H9 (cell line): ENCODE measurements around the gene TARP.
A peak's percentile ranks its signal among the peaks of the same experiment; 100 is the strongest.

Experiments used
- DNase-seq: peaks from one replicate; pipeline ENCODE4 v3.0.0-alpha.2; 2017
- H2AFZ ChIP-seq: one replicate; pipeline ENCODE4 v1.6.1; 2013; ENCODE audit warnings: mild to moderate bottlenecking, low read length, control low read depth, moderate library complexity
- H2AK5ac ChIP-seq: 2 replicates; pipeline ENCODE4 v1.6.1; 2013; ENCODE audit warnings: low read length, control low read depth, mixed read lengths; ENCODE audit not compliant: insufficient read length
- H2BK120ac ChIP-seq: one replicate; pipeline ENCODE4 v1.6.1; 2013; ENCODE audit warnings: low read depth, mild to moderate bottlenecking, low read length, control low read depth, inconsistent platforms; ENCODE audit not compliant: poor library complexity, severe bottlenecking
- H2BK12ac ChIP-seq: 2 replicates; pipeline ENCODE4 v1.6.1; 2013; ENCODE audit warnings: low read length, control low read depth, mixed read lengths, low read depth; ENCODE audit not compliant: insufficient read length
- H2BK15ac ChIP-seq: 2 replicates; pipeline ENCODE4 v1.6.1; 2013; ENCODE audit warnings: low read depth, low read length, control low read depth
- H2BK20ac ChIP-seq: one replicate; pipeline ENCODE4 v1.6.1; 2013; ENCODE audit warnings: low read depth, mild to moderate bottlenecking, low read length, control low read depth, inconsistent platforms; ENCODE audit not compliant: poor library complexity, severe bottlenecking
- H2BK5ac ChIP-seq: 2 replicates; pipeline ENCODE4 v1.6.1; 2013; ENCODE audit warnings: low read length, control low read depth, mixed read lengths; ENCODE audit not compliant: insufficient read length
- H3K14ac ChIP-seq: 2 replicates; pipeline ENCODE4 v1.6.1; 2013; ENCODE audit warnings: low read length, control low read depth; ENCODE audit not compliant: insufficient read depth
- H3K18ac ChIP-seq: 2 replicates; pipeline ENCODE4 v1.6.1; 2013; ENCODE audit warnings: low read depth, mild to moderate bottlenecking, mixed read lengths, low read length, control low read depth; ENCODE audit not compliant: insufficient read length
- H3K23ac ChIP-seq: 2 replicates; pipeline ENCODE4 v1.6.1; 2013; ENCODE audit warnings: low read length, control low read depth, mixed read lengths, low read depth; ENCODE audit not compliant: insufficient read length
- H3K23me2 ChIP-seq: 2 replicates; pipeline ENCODE4 v1.6.1; 2013; ENCODE audit warnings: low read depth, mild to moderate bottlenecking, mixed read lengths, low read length, control low read depth; ENCODE audit not compliant: insufficient read length, poor library complexity, severe bottlenecking
- H3K27ac ChIP-seq: 2 replicates; pipeline ENCODE4 v1.5.1; 2013; ENCODE audit warnings: low read length, control low read depth, mixed read lengths, low read depth; ENCODE audit not compliant: insufficient read length
- H3K27me3 ChIP-seq: 2 replicates; pipeline ENCODE4 v1.6.1; 2013; ENCODE audit warnings: low read length, control low read depth, inconsistent platforms; ENCODE audit not compliant: insufficient read depth
- H3K4ac ChIP-seq: 2 replicates; pipeline ENCODE4 v1.6.1; 2013; ENCODE audit warnings: low read depth, mild to moderate bottlenecking, control low read depth, inconsistent platforms, low read length, moderate library complexity
- H3K4me1 ChIP-seq: 2 replicates; pipeline ENCODE4 v1.6.1; 2013; ENCODE audit warnings: low read length, control low read depth, inconsistent platforms; ENCODE audit not compliant: insufficient read depth
- H3K4me2 ChIP-seq: 2 replicates; pipeline ENCODE4 v1.6.1; 2013; ENCODE audit warnings: low read length, control low read depth, mixed read lengths; ENCODE audit not compliant: insufficient read length, insufficient read depth
- H3K56ac ChIP-seq: 2 replicates; pipeline ENCODE4 v1.6.1; 2013; ENCODE audit warnings: low read depth, mild to moderate bottlenecking, mixed read lengths, low read length, control low read depth; ENCODE audit not compliant: insufficient read length
- H3K79me1 ChIP-seq: 2 replicates; pipeline ENCODE4 v1.6.1; 2013; ENCODE audit warnings: low read depth, mild to moderate bottlenecking, moderate library complexity, low read length, control low read depth, inconsistent platforms; ENCODE audit not compliant: insufficient read depth, poor library complexity, severe bottlenecking
- H3K79me2 ChIP-seq: 2 replicates; pipeline ENCODE4 v1.6.1; 2013; ENCODE audit warnings: low read length, control low read depth, inconsistent platforms; ENCODE audit not compliant: insufficient read depth
- H3K9ac ChIP-seq: 2 replicates; pipeline ENCODE4 v1.6.1; 2013; ENCODE audit warnings: low read length, control low read depth, mixed read lengths; ENCODE audit not compliant: insufficient read length; ENCODE audit errors: extremely low read depth
- H3K9me3 ChIP-seq: one replicate; pipeline ENCODE4 v1.6.1; 2013; ENCODE audit warnings: low read depth, low read length, inconsistent platforms; ENCODE audit not compliant: control insufficient read depth
- H3T11ph ChIP-seq: one replicate; pipeline ENCODE4 v1.6.1; 2013; ENCODE audit warnings: mild to moderate bottlenecking, low read length, control low read depth, inconsistent platforms
- H4K20me1 ChIP-seq: one replicate; pipeline ENCODE4 v1.6.1; 2013; ENCODE audit not compliant: control insufficient read depth, insufficient read length, insufficient read depth
- H4K5ac ChIP-seq: 2 replicates; pipeline ENCODE4 v1.6.1; 2013; ENCODE audit warnings: low read depth, mild to moderate bottlenecking, mixed read lengths, low read length, control low read depth; ENCODE audit not compliant: insufficient read length
- H4K8ac ChIP-seq: replicated peaks from 2 replicates; pipeline ENCODE4 v1.6.1; 2013; ENCODE audit warnings: low read length, control low read depth, mixed read lengths, low read depth; ENCODE audit not compliant: insufficient read length
- H4K91ac ChIP-seq: 2 replicates; pipeline ENCODE4 v1.6.1; 2013; ENCODE audit warnings: low read depth, mild to moderate bottlenecking, moderate library complexity, mixed read lengths, low read length, control low read depth; ENCODE audit not compliant: insufficient read length
- H3K27ac Mint-ChIP-seq, 3 experiments: 2 replicates in 2 of 3; 3 replicates in 1 of 3; pipeline ENCODE4 v1.8.0; 2020 to 2021; ENCODE audit warnings: mixed read lengths in 3 of 3, mild to moderate bottlenecking in 1 of 3, moderate library complexity in 1 of 3
- H3K27me3 Mint-ChIP-seq: 2 replicates; pipeline ENCODE4 v1.8.0; 2021; ENCODE audit warnings: low read depth, mild to moderate bottlenecking, moderate library complexity, mixed read lengths
- H3K36me3 Mint-ChIP-seq, 3 experiments: 2 replicates in 2 of 3; 3 replicates in 1 of 3; pipeline ENCODE4 v1.8.0; 2020 to 2021; ENCODE audit warnings: low read depth in 3 of 3, mixed read lengths in 3 of 3; ENCODE audit not compliant: insufficient read depth in 1 of 3
- H3K4me1 Mint-ChIP-seq, 2 experiments: 2 replicates each; pipeline ENCODE4 v1.8.0; 2020; ENCODE audit warnings: mixed read lengths in 2 of 2
- H3K4me3 Mint-ChIP-seq, 2 experiments: 2 replicates in 1 of 2; 3 replicates in 1 of 2; pipeline ENCODE4 v1.8.0; 2020 to 2021; ENCODE audit warnings: mild to moderate bottlenecking in 2 of 2, mixed read lengths in 2 of 2, moderate library complexity in 1 of 2
- H3K9me3 Mint-ChIP-seq, 2 experiments: 2 replicates in 1 of 2; 3 replicates in 1 of 2; pipeline ENCODE4 v1.8.0; 2020; ENCODE audit warnings: mild to moderate bottlenecking in 2 of 2, mixed read lengths in 2 of 2, moderate library complexity in 1 of 2
- WGBS: extraction: QIAGEN DNeasy Blood & Tissue Kit; methylation state at CpG from one replicate; pipeline ENCODE4 v1.1.7; 2013; ENCODE audit warnings: missing lambda C conversion rate, low lambda C conversion rate, mixed read lengths; ENCODE audit not compliant: insufficient read length; ENCODE audit errors: extremely low coverage; 5-methylcytosine and 5-hydroxymethylcytosine counted together
- TF ChIP-seq, protein P1 (sequence below): fragments of 200-600 bp; sonication (generic); conservative IDR thresholded peaks from 3 replicates; pipeline ENCODE4 v1.8.0; 2021; ENCODE audit warnings: antibody characterized with exemption, mild to moderate bottlenecking

The TARP gene

DNA sequence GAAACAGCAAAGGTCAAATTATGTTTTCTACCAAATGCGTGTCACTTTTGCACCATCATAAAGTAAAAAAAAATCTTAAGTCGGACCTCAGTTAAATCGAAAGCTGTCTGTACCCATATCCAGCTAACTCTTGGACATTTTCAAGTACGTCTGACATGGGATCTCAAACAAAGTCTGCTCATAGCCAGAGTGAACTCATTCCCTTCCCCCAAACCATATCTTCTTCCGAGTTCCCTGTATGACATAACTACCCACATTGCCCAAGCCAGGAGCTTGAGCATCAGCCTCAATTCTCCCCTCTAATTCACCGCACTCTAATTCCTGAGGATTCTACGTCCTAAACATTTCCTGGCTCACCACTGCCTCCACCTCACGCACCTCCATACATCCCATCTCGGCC is 44.8 kb upstream of the TARP start:
- Mint-ChIP-seq H3K4me1 (peaks cover 13 to 19% of the 10 kb centered on the region in 2 experiments), H3K36me3 (no peaks in the 10 kb centered on the region), H3K27me3 (no peaks in the 10 kb centered on the region), H3K9me3 (no peaks in the 10 kb centered on the region), H3K4me3 (no peak overlapping the region), H3K27ac (peak overlapping the region in 1 of 3 experiments; percentile 29; a peak in 3 of 7 replicates)
- no peaks in the 10 kb centered on the region for H4K20me1 ChIP-seq
- H3K23ac ChIP-seq, result no peak overlapping the region
- H2BK5ac ChIP-seq, result no peak overlapping the region
- no peak overlapping the region for H2BK12ac ChIP-seq
- no peak overlapping the region for H2BK15ac ChIP-seq
- no peaks in the 10 kb centered on the region for H3K9me3 ChIP-seq
- no peak overlapping the region for H2AFZ ChIP-seq
- H4K91ac ChIP-seq, result no peak overlapping the region
- no peak overlapping the region for H4K8ac ChIP-seq
- H3K4me1 ChIP-seq, result 0 out of 2 replicates have a peak, but pooled peaks cover 4% of the 10 kb centered on the region
- no peaks in the 10 kb centered on the region for H3K79me2 ChIP-seq
- H3T11ph ChIP-seq, result no peak overlapping the region
- TF ChIP-seq, protein P1, sequence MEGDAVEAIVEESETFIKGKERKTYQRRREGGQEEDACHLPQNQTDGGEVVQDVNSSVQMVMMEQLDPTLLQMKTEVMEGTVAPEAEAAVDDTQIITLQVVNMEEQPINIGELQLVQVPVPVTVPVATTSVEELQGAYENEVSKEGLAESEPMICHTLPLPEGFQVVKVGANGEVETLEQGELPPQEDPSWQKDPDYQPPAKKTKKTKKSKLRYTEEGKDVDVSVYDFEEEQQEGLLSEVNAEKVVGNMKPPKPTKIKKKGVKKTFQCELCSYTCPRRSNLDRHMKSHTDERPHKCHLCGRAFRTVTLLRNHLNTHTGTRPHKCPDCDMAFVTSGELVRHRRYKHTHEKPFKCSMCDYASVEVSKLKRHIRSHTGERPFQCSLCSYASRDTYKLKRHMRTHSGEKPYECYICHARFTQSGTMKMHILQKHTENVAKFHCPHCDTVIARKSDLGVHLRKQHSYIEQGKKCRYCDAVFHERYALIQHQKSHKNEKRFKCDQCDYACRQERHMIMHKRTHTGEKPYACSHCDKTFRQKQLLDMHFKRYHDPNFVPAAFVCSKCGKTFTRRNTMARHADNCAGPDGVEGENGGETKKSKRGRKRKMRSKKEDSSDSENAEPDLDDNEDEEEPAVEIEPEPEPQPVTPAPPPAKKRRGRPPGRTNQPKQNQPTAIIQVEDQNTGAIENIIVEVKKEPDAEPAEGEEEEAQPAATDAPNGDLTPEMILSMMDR, result no peak
- no peak overlapping the region for H3K9ac ChIP-seq
- no peak overlapping the region for H2AK5ac ChIP-seq
- WGBS, result no CpG with 5 or more reads among the region's 9 CpGs
- no peak for DNase-seq
- H4K5ac ChIP-seq, result no peak overlapping the region
- no peaks in the 10 kb centered on the region for H3K27me3 ChIP-seq
- H3K56ac ChIP-seq, result no peak overlapping the region
- H3K79me1 ChIP-seq, result no peaks in the 10 kb centered on the region
- H2BK20ac ChIP-seq, result no peak overlapping the region
- H3K23me2 ChIP-seq, result no peaks in the 10 kb centered on the region
- no peak overlapping the region for H3K4me2 ChIP-seq
- no peak overlapping the region for H3K14ac ChIP-seq
- no peak overlapping the region for H3K4ac ChIP-seq
- no peak overlapping the region for H2BK120ac ChIP-seq
- H3K18ac ChIP-seq, result no peak overlapping the region
- H3K27ac ChIP-seq, result no peak overlapping the region
